Common myeloid progenitor, CD34-positive (primary cell): ENCODE measurements around the gene PLA2G4E.

Experiments
- CTCF ChIA-PET: fragments of 350-600 bp; sonication (Branson Sonifier 250); formaldehyde crosslinking; loops from one replicate; lab custom pipeline; 2021; ENCODE audit warnings: antibody characterized with exemption; lab: Charles Lee
- POLR2A ChIA-PET: fragments of 350-600 bp; sonication (Branson Sonifier 250); formaldehyde crosslinking; loops from one replicate; lab custom pipeline; 2021; ENCODE audit warnings: antibody characterized with exemption; lab: Charles Lee
- DNase-seq, 3 donors: peaks; one replicate each; pipeline versions ENCODE4 v3.0.0 to v3.0.0-alpha.2; 2013
- H3K27ac ChIP-seq, 2 experiments: 1 replicate in 1 of 2; 2 replicates in 1 of 2; pipeline ENCODE4 v1.7.0; 2013; ENCODE audit warnings: inconsistent platforms in 2 of 2, low read length in 2 of 2, mild to moderate bottlenecking in 2 of 2, low read depth in 1 of 2, moderate library complexity in 1 of 2; ENCODE audit not compliant: severe bottlenecking in 2 of 2, insufficient read depth in 1 of 2, poor library complexity in 1 of 2
- H3K27me3 ChIP-seq, 5 experiments: replicated peaks in 2 of 5; 1 replicate in 3 of 5; 2 replicates in 2 of 5; pipeline versions ENCODE4 v1.6.1 to v1.7.0; 2013; ENCODE audit warnings: low read length in 4 of 5, mild to moderate bottlenecking in 2 of 5, moderate library complexity in 2 of 5, inconsistent platforms in 1 of 5; ENCODE audit not compliant: insufficient read depth in 5 of 5, control insufficient read depth in 4 of 5
- H3K36me3 ChIP-seq, 4 experiments: 1 replicate in 2 of 4; 2 replicates in 2 of 4; pipeline versions ENCODE4 v1.6.1 to v1.7.0; 2013; ENCODE audit warnings: low read length in 3 of 4, control low read depth in 1 of 4, mild to moderate bottlenecking in 1 of 4; ENCODE audit not compliant: control insufficient read depth in 4 of 4, insufficient read depth in 4 of 4
- H3K4me1 ChIP-seq, 4 experiments: 1 replicate in 3 of 4; 2 replicates in 1 of 4; pipeline versions ENCODE4 v1.6.1 to v1.7.1; 2013; ENCODE audit warnings: low read length in 3 of 4, mild to moderate bottlenecking in 3 of 4, control low read depth in 1 of 4, inconsistent platforms in 1 of 4, moderate library complexity in 1 of 4; ENCODE audit not compliant: control insufficient read depth in 4 of 4, insufficient read depth in 4 of 4; ENCODE audit errors: control extremely low read depth in 1 of 4
- H3K4me3 ChIP-seq, 7 experiments: 1 replicate in 4 of 7; 2 replicates in 3 of 7; pipeline versions ENCODE4 v1.5.1 to v1.7.0; 2013; ENCODE audit warnings: mild to moderate bottlenecking in 7 of 7, low read length in 6 of 7, moderate library complexity in 6 of 7, inconsistent platforms in 2 of 7, low read depth in 2 of 7, control low read depth in 1 of 7; ENCODE audit not compliant: insufficient read depth in 4 of 7, control insufficient read depth in 1 of 7; ENCODE audit errors: extremely low read depth in 1 of 7
- H3K9me3 ChIP-seq, 5 experiments: 1 replicate in 4 of 5; 2 replicates in 1 of 5; pipeline versions ENCODE4 v1.6.1 to v1.7.1; 2013; ENCODE audit warnings: low read length in 4 of 5, mild to moderate bottlenecking in 2 of 5, inconsistent platforms in 1 of 5, low read depth in 1 of 5, moderate library complexity in 1 of 5; ENCODE audit not compliant: control insufficient read depth in 4 of 5, insufficient read depth in 2 of 5; ENCODE audit errors: control extremely low read depth in 1 of 5
- WGBS: methylation state at CpG from one replicate; pipeline ENCODE4 v1.1.5; 2013; ENCODE audit not compliant: insufficient coverage; 5-methylcytosine and 5-hydroxymethylcytosine counted together

The PLA2G4E gene

GRCh38 chr15:41933326-41933725 is 87.5 kb downstream of the PLA2G4E start:
- ChIA-PET POLR2A (no interaction called here), CTCF (interaction anchor here (1.3 kb wide), 1 partner anchor 12 kb away, joined by 3 read pairs; no protein-coding TSS in a partner anchor)
- H3K4me1 ChIP-seq: peaks cover 17 to 39% (median 26%) of the 10 kb centered on the region in 4 experiments
- no peaks in the 10 kb centered on the region for H3K27me3 ChIP-seq
- no peak overlapping the region for H3K4me3 ChIP-seq
- no peak for DNase-seq
- no peak overlapping the region for H3K27ac ChIP-seq
- no peaks in the 10 kb centered on the region for H3K9me3 ChIP-seq
- H3K36me3 ChIP-seq: no peaks in the 10 kb centered on the region
- WGBS: 86% methylated on average over 3 of the region's 7 CpGs

GRCh38 chr15:41932511-41933289 is 88.1 kb downstream of the PLA2G4E start:
- POLR2A ChIA-PET: no interaction called here
- no peaks in the 10 kb centered on the region for H3K36me3 ChIP-seq

GRCh38 chr15:41932101-41932500 is 88.7 kb downstream of the PLA2G4E start:
- no peaks in the 10 kb centered on the region for H3K9me3 ChIP-seq
- peaks cover 9 to 26% (median 19%) of the 10 kb centered on the region in 4 experiments for H3K4me1 ChIP-seq
- ChIA-PET CTCF (interaction anchor here (0.8 to 1.1 kb wide), 2 partner anchors 23 to 56 kb away, joined by 3 to 5 read pairs; no protein-coding TSS in a partner anchor), POLR2A (no interaction called here)
- DNase-seq: no peak
- H3K27me3 ChIP-seq: no peaks in the 10 kb centered on the region
- H3K36me3 ChIP-seq: no peaks in the 10 kb centered on the region
- H3K27ac ChIP-seq: no peak overlapping the region
- no peak overlapping the region for H3K4me3 ChIP-seq
- 100% methylated on average over 7 of the region's 9 CpGs for WGBS

More at GRCh38 chr15:41932511-41933289, 88.1 kb downstream of the PLA2G4E start:
- 100% methylated on average over 13 of the region's 16 CpGs for WGBS
- H3K27me3 ChIP-seq: no peaks in the 10 kb centered on the region
- DNase-seq: no peak
- H3K4me3 ChIP-seq: no peak overlapping the region
- no peak overlapping the region for H3K27ac ChIP-seq
- H3K9me3 ChIP-seq: no peaks in the 10 kb centered on the region
- CTCF ChIA-PET: interaction anchor here (0.8 to 1.3 kb wide), 2 partner anchors 12 to 56 kb away, joined by 3 read pairs; no protein-coding TSS in a partner anchor
- H3K4me1 ChIP-seq: peaks cover 13 to 32% (median 23%) of the 10 kb centered on the region in 4 experiments
